BLaER1 (cell line): ENCODE data around the gene RNF2.

ENCODE experiments used
- H3K27ac ChIP-seq: shearing (Covaris generic); formaldehyde crosslinking; 2 replicates; pipeline ENCODE4 v1.8.1; 2022
- H3K27me3 ChIP-seq: shearing (Covaris generic); formaldehyde crosslinking; 2 replicates; pipeline ENCODE4 v1.8.1; 2022
- H3K36me3 ChIP-seq: shearing (Covaris generic); formaldehyde crosslinking; 2 replicates; pipeline ENCODE4 v1.8.1; 2022
- H3K4me1 ChIP-seq: shearing (Covaris generic); formaldehyde crosslinking; 2 replicates; pipeline ENCODE4 v1.8.1; 2022
- H3K4me2 ChIP-seq: shearing (Covaris generic); formaldehyde crosslinking; 2 replicates; pipeline ENCODE4 v1.8.1; 2022
- H3K4me3 ChIP-seq: shearing (Covaris generic); formaldehyde crosslinking; 2 replicates; pipeline ENCODE4 v1.8.1; 2022
- H3K9ac ChIP-seq: shearing (Covaris generic); formaldehyde crosslinking; 2 replicates; pipeline ENCODE4 v1.8.1; 2022
- H3K9me3 ChIP-seq: shearing (Covaris generic); formaldehyde crosslinking; 2 replicates; pipeline ENCODE4 v1.8.1; 2022
- H4K20me1 ChIP-seq: shearing (Covaris generic); formaldehyde crosslinking; 2 replicates; pipeline ENCODE4 v1.8.1; 2022
- Cebpa-rat ChIP-seq: shearing (Covaris generic); IDR thresholded peaks from 2 replicates; pipeline ENCODE4 v1.8.1; 2022

RNF2 gene

DNA sequence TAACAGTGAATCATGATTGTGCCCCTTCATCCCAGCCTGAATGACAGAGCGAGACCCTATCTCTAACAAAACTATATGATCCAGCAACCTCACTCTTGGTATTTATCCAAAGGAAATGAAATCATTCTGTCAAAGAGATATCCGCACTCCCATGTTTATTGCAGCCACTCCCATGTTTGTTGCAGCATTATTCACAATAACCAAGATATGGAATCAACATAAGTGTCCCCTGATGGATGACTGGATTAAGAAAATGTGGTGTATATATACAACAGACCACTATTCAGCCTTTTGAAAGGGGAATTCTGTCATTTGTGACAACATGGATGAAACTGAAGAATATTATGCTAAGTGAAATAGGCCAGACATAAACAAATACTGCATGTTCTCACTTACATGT lies 67.0 kb downstream of the RNF2 start:
- H3K27me3 ChIP-seq = no peaks in the 10 kb centered on the region
- H3K4me1 ChIP-seq = no peaks in the 10 kb centered on the region
- H3K9me3 ChIP-seq = peaks cover 12% of the 10 kb centered on the region
- no peak overlapping the region for H3K27ac ChIP-seq
- TF ChIP-seq Cebpa-rat = no peak
- no peaks in the 10 kb centered on the region for H4K20me1 ChIP-seq
- H3K9ac ChIP-seq = no peak overlapping the region
- H3K4me3 ChIP-seq = no peak overlapping the region
- H3K36me3 ChIP-seq = peaks cover 7% of the 10 kb centered on the region
- no peak overlapping the region for H3K4me2 ChIP-seq

DNA sequence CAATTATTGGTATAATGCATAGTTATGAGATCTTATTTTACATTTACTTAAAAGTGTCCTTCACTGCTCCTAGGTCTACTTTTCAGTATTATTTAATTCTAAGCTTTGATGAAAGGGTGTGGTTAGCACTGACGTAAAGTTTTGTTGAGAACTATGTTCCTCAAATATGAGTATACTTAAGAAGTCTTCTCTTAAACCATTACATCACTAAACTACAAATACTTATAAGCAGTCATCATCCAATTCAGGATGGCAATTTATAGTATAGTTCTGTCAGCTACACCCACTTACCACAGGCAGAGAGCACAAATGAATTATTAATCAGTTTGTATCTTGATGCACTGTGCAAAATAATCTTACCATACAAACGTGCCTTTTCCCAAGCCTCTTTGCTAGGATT lies 84.3 kb downstream of the RNF2 start:
- Histone ChIP-seq H3K9ac (no peak overlapping the region), H3K36me3 (peaks cover 72% of the 10 kb centered on the region), H3K27me3 (no peaks in the 10 kb centered on the region), H3K4me2 (no peak overlapping the region), H3K27ac (no peak overlapping the region), H3K9me3 (peaks cover 4% of the 10 kb centered on the region; the same call in 1 of the 2 replicates), H3K4me3 (no peak overlapping the region), H4K20me1 (no peaks in the 10 kb centered on the region), H3K4me1 (no peaks in the 10 kb centered on the region)
- TF ChIP-seq Cebpa-rat = no peak

DNA sequence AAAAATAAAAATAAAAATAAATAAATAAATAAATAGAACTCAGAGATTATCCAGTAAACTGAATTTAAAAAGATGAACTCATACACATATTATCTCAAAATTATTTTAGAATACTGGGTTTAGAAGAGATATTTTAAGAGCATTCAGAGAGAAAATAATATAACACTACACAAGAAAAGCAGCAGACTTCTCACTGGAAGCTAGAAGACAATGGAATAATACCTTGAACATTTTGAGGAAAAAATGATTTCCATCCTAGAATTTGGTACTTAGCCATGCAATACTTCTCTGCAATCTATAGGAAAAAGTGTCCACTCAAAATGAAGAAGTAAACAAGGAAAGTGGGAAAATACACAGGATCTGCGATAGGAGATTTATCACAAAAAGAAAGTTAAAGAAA lies 87.2 kb downstream of the RNF2 start:
- no peak overlapping the region for H3K27ac ChIP-seq
- no peak overlapping the region for H3K4me3 ChIP-seq
- TF ChIP-seq Cebpa-rat = no peak
- H3K4me1 ChIP-seq = no peaks in the 10 kb centered on the region
- no peak overlapping the region for H3K4me2 ChIP-seq
- no peaks in the 10 kb centered on the region for H3K27me3 ChIP-seq
- H3K9me3 ChIP-seq = peaks cover 4% of the 10 kb centered on the region; the same call in 1 of the 2 replicates
- H3K9ac ChIP-seq = no peak overlapping the region
- H3K36me3 ChIP-seq = peaks cover 57% of the 10 kb centered on the region
- H4K20me1 ChIP-seq = no peaks in the 10 kb centered on the region

DNA sequence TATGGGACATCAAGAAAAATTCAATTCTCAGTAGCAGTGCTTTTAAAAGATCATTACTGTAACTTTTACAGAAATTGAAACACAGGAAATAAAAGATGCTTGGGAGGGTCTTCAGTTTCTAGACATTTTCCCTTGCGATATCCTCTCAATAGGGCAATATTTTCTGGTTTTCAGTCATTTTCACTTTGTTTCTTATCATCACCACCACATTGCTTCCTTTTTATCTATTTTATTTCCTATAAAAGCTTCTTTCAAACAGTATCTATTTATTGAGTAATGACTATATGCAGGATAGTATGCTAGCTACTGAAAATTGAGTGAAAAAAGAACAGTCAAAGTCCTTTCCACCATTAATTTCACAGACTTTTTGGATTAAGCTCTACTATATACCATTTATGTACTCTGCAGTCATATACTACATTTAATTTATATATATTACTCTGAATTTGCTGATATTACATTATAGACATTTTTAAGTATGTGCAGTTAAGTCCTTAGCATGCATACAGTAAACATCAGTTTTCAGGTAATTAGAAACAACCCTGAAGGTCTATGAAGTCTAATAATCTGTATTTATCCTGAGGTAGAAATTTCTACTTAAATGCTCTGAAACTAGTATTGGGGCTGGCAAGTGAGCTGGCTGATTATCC lies 92.7 kb downstream of the RNF2 start:
- H3K36me3 ChIP-seq = peaks cover 51% of the 10 kb centered on the region
- H3K9me3 ChIP-seq = peaks cover 4% of the 10 kb centered on the region; the same call in 1 of the 2 replicates
- TF ChIP-seq Cebpa-rat = no peak
- H3K27me3 ChIP-seq = no peaks in the 10 kb centered on the region
- H3K27ac ChIP-seq = no peak overlapping the region
- no peaks in the 10 kb centered on the region for H4K20me1 ChIP-seq
- no peak overlapping the region for H3K4me3 ChIP-seq
- no peak overlapping the region for H3K4me2 ChIP-seq
- no peak overlapping the region for H3K9ac ChIP-seq
- no peaks in the 10 kb centered on the region for H3K4me1 ChIP-seq

DNA sequence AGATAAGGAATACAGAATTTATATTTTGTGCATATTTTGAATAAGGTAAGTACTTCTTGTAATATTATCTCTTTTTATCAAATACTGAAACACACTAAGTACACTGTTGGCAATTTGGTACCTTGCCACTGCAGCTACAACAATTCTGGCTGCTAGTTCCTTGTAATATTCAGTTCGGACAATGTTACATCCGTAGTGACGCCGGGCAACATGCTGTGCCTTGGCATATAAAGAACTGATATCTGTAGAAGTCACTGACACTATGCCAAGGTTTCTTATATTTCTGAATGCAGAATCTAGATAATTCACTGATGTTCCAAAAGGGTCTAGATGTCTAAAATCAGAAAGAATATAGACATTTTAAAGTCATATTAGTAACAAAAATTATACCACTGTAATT lies 93.9 kb downstream of the RNF2 start:
- Histone ChIP-seq H3K36me3 (peaks cover 42% of the 10 kb centered on the region), H3K4me2 (no peak overlapping the region), H3K27ac (no peak overlapping the region), H3K9me3 (no peaks in the 10 kb centered on the region), H3K27me3 (no peaks in the 10 kb centered on the region), H3K9ac (no peak overlapping the region), H3K4me1 (no peaks in the 10 kb centered on the region), H3K4me3 (no peak overlapping the region), H4K20me1 (no peaks in the 10 kb centered on the region)
- no peak for TF ChIP-seq Cebpa-rat

DNA sequence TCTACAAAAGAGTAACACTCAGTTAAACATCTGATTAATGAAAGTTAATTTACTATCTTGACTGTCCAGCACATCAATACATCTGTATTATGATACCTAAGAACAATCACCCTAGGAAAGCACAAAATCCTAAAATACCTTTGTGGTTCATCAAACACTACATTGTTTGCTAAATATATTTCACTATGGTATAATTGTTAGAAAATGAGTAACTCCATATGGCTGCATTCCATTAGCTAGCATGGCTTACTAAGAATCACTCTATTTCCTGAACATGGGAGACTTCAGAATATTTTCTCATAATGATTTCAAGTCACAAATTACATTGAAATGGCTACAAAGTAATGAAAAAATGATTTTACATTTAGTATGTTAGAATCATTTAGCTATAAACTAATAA lies 98.9 kb downstream of the RNF2 start:
- H3K4me3 ChIP-seq = no peak overlapping the region
- H3K9me3 ChIP-seq = no peaks in the 10 kb centered on the region
- H3K4me2 ChIP-seq = no peak overlapping the region
- H3K36me3 ChIP-seq = peaks cover 52% of the 10 kb centered on the region
- no peaks in the 10 kb centered on the region for H4K20me1 ChIP-seq
- no peaks in the 10 kb centered on the region for H3K4me1 ChIP-seq
- H3K27ac ChIP-seq = no peak overlapping the region
- TF ChIP-seq Cebpa-rat = no peak
- H3K9ac ChIP-seq = no peak overlapping the region
- H3K27me3 ChIP-seq = no peaks in the 10 kb centered on the region

DNA sequence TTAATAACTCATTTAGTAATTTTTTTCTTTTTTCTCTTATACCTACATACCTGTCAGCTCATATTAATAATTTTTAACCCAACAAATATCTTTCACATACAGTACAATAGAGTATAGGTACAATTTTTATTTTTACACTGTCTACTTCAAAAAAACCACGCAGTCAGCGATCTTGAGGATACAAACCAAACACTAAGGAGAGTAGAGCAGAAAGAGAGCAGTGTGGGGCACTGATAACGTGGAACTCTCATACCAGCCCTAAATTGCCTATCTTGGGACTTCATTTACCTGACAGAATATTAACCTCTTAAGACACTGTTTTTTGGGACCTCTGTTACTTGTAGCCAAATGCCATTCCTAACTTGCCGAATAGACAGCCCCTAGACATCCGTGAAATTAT lies 105.9 kb downstream of the RNF2 start:
- Histone ChIP-seq H3K27me3 (no peaks in the 10 kb centered on the region), H3K36me3 (peaks cover 35% of the 10 kb centered on the region), H3K27ac (no peak overlapping the region), H3K4me3 (no peak overlapping the region), H4K20me1 (no peaks in the 10 kb centered on the region), H3K4me1 (peaks cover 13% of the 10 kb centered on the region), H3K9me3 (no peaks in the 10 kb centered on the region), H3K9ac (no peak overlapping the region), H3K4me2 (no peak overlapping the region)
- TF ChIP-seq Cebpa-rat = no peak
